GM18511 (cell line): Measurements from ENCODE around the gene ARHGAP44.

Experiments
- ATAC-seq: cut with Tn5 transposase; IDR thresholded peaks from one replicate; pipeline ENCODE4 v1.9.1; 2021; ENCODE audit warnings: mild to moderate bottlenecking, moderate library complexity; ENCODE audit not compliant: unreplicated experiment

Gene ARHGAP44

DNA sequence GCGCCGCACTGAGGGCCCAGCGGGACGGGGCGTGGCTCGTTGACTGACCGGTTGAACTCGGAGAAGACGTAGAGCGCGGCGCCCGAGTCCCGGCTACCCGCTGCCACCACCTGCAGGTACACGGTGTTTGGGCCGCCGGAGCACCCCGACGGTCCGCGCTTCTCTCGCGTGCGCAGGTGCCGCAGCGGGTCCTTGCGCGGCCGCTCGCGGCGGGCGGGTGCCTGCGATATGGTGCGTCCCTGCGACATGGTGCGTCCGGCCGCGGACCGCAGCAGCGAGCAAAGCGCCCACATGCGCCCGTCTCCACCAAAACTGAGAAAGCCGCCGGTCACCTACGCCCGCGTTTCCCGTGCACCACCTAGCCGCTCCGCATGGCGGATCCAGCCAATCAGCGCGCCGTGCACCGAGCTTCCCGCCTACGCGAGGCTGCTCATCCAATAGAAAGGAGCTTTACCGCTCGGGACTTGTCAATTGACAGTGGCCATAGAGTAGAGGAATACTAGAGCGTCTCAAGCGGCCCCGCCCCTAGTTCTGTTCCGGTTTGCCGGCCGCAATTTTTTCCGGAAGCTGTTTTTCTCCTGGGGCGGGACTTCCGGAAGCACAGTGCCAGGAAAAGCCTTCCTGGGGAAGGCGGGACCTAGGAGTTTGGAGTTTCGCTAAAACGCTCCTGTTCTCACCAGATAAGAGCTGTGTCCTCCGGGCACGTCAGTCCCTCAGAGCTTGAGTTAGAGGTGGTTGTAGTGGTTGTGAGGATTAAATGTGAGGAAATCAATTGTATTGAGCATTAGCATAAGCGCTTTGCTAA, 228.6 kb downstream of the ARHGAP44 start, which contains the start of gene ELAC2:
Gene ELAC2 (minus strand): TSS at position 373 of the 805 bp plus-strand sequence. CDS start 80 bp downstream, at position 293.
- ATAC-seq: peak; percentile 97

DNA sequence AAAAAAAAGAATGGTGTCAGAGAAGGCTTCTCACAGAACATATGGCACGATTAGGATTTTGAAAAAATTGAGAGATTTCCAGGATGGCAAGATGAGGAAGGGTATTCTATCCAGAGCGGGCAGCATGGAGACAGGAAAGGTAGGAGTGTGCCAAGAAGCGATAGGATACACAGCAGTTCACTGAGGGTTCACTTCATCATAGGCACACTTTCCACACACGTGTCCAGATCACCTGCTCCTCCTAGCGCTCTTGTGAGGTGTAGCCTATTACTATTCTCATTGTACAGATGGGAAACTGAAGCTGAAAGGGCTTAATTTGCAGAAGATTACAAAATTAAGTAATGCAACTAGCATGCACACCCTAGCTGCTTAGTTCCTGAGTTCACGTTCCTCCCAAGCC, 234.7 kb downstream of the ARHGAP44 start:
- ATAC-seq: peak; percentile 63

DNA sequence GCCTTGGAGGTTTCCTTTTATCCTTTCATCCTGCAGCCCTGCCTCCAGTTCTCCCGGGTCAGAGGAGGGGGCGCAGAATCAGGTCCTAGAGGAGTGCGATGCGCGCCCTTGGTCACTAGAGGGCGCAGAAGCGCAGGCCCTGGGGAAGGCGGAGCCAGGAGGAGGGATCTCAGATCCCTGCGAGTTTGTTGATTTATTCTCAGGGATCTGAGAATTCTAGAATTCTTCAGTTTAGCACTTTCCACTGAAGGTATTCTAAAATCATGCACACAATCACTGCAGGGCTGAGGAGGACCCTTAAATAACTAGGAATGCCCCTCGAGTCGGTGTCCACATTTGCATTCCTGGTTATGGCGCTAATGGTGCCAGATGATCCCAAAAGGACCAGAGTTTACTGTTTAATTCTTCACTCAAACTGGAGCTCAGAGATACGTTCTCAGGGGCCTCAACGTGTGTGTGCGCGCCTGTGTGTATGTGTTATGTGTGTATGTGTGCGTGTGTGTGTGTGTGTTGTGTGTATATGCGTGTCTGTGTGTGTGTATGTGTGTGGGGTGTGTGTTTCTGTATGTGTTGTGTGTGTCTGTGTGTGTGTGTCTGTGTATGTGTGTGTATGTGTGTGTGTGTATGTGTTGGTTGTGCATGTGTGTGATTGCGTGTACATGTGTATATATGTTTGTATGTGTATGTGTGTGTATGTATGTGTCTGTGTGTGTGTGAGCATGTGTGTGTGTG, 235.4 kb downstream of the ARHGAP44 start:
- ATAC-seq: peak; percentile 97

DNA sequence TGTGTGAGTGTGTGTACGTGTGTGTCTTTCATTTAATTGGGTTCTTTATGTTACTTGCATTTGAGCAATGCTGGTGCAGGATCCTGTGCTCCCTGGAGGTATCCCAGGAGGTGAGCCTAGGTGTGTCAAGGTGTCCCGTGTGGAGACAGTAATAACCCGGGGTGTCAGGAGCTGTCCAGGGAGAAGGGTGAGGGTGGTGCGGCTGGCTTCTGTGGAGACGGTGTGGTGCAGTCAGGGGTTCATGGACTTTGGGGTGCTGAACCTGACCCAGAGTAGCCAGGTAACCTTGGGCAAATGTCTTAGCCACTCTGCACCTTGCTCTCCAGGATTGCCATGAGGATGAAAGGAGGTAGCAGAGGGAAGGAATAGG, 235.9 kb downstream of the ARHGAP44 start:
- no peak for ATAC-seq

GRCh38 chr17:13025687-13026086, 236.4 kb downstream of the ARHGAP44 start:
- no peak for ATAC-seq

DNA sequence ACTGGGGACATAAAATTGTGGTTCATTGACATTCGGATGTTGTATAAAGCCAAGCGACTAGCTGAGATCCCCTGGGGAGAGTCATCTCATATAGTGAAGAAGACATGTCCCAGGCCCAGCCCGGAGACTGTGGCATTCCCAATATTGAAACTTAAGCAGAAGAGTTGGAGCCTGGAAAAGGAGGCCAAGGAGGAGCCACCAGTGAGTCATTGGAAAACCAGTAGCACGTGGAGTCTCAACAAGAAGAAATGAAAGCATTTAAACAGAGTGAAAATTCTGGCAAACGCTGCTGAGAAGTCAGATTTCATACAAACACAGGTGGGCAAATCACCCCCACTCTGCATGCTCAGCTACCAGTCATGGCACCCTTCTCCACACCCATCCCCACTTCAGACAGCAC, 237.9 kb downstream of the ARHGAP44 start:
- ATAC-seq: no peak

DNA sequence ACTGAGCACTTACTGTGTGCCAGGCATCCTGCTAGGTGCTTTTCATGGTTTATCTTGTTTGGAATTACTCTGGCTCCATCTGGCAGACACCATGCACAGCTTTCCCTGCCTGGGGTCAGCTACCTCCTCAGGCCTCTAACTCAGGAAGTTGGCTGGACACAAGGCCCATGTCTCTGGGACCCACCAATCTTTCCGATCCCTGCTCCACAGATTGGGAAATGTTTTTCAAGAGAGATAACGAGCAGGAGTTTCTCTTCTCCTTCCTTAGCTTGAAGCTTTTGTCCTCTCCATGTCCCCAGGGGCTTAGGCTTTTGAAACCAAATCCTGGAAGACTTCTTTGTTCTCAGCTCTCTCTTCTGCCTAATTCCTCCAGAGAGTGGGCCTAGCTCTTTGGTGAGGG, 240.0 kb downstream of the ARHGAP44 start:
- ATAC-seq: no peak

DNA sequence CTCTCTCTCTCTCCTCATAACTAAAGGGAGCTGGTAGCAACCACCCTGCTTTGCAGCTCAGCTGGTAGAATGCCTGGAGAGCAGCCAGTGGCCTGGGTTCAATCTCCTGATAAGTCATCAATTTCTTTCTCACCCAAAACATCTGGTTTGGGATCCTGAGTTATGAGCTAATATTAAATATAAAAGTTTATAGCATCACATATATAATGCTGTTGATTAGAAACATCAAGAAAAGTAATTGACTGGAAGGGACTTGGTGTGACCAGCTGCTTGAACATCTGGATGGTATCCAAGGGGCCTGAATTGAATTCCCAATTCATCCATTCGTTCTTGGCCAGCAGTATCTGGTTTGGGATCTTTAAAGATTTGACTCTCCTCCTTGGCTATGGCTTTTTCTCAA, 240.8 kb downstream of the ARHGAP44 start:
- ATAC-seq: no peak

DNA sequence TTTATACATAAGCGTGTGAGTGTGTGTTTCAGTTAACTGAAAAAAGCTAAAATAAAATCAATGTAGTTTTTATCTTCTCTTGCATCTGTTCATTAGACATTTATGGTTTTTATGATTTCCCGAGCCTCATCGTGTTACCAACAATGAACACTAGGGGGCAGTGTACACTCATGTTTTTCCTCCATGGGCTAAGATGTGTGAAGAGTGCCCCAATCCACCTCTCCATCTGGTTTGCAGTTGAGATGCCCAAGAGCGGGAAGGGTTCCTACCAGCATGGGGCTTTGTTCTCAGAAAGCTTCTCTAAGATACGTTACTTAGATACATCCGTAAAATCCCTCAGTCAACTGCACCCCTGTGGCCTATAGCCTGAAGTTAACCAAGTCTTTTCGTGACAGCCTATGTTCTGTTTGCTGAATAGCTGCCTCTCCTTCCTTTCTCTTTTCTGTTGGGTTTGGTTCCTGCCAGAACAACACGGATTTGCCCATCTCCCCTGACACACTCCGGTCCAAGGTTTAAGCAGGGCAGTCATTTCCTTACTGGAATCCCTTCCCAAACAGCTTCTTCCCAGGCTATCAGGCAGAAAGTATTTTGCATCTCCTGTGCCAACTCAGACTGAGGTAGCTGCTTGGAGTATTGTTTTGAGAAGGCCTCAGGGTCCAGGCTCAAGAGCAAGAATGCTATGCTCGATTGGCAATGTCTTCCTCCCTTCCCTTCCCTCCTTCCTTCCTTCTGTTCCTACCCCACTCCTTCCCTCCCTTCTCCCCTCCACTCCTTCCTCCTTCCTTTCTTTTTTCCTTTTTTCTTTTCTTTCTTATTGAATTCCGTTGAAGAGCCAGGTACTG, 241.4 kb downstream of the ARHGAP44 start:
- ATAC-seq: no peak

GRCh38 chr17:13031718-13032350, 242.5 kb downstream of the ARHGAP44 start:
- peak; percentile 91 for ATAC-seq

DNA sequence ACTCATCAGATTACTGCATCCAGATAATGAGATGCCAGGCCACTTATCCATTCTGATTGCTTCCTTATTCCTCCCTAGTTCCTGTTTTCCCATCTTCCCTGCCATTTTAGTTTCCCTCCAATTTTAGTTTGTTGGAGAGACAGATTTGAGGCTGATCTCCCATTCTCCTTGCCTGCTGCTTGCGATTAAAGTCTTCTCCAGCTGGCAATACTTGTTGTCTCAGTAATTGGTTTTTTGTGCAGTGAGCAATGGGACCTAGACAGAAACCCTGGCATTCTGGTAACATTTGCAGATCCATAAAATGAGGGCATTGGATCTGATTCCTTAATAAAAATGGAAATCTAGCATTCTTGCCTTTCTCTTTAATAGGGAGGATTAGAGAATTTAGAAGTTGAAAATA, 246.1 kb downstream of the ARHGAP44 start:
- ATAC-seq: no peak

GRCh38 chr17:13036751-13037150, 247.5 kb downstream of the ARHGAP44 start:
- no peak for ATAC-seq

DNA sequence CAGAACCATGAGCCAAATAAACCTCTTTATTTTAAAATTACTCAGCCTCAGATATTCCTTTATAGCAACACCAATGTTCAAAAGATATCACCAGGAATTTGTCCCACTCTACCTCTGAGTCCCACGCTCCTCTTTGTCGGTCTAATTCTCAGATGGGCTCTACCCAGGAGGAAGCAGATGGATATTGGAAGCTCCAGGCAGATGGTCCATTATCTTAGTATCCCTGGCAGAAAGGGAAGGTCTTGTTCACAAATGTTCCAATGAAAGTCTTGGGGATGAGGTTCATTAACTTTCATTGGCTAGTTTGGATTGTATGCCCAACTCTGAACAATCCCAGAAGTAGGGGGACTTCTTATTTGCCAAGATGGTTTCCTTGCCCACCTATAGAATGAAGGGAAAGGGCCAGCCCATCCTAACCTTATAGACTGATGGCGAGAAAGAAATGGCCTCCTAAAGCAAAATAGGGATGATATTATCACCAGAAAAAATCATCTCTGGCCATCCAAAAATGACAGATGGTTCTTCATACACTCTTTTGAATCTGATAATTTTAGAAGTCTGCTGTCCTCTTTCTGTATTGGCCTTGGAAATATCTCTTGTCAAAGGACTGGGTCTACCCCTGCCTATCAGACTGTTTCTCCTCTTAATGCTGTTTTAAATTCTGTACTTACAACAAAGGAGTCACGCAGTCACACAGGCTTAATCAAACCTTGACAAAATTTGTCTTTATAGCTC, 249.8 kb downstream of the ARHGAP44 start:
- ATAC-seq: no peak
